Tibial nerve (tissue), 4 donors: ENCODE results near the gene KLHDC4. TPM values are rescaled to one million over a fixed set of nuclear protein-coding genes. Genes with fewer than 3 reads are reported as not detected.

Source experiments
- DNase-seq, 2 donors: peaks; one replicate each; pipeline ENCODE4 v3.0.0-alpha.2; 2019; ENCODE audit warnings: low spot score in 2 of 2
- H3K27ac ChIP-seq, 4 donors: fragments of 200-600 bp; sonication (generic) in 3 of 4; one replicate each; pipeline ENCODE4 v1.5.1; 2017 to 2019; ENCODE audit warnings: mild to moderate bottlenecking in 1 of 4
- H3K27me3 ChIP-seq, 2 donors: fragments of 200-600 bp; sonication (generic) in 1 of 2; one replicate each; pipeline versions ENCODE4 v1.5.1 to v1.6.0; 2017 to 2019
- H3K36me3 ChIP-seq, 3 donors: fragments of 200-600 bp; sonication (generic); one replicate each; pipeline ENCODE4 v1.5.1; 2018 to 2019
- H3K4me1 ChIP-seq, 4 donors: fragments of 200-600 bp; sonication (generic) in 3 of 4; one replicate each; pipeline ENCODE4 v1.5.1; 2017 to 2019
- H3K4me3 ChIP-seq, 4 donors: fragments of 200-600 bp; sonication (generic) in 3 of 4; one replicate each; pipeline ENCODE4 v1.5.1; 2017 to 2019; ENCODE audit warnings: mild to moderate bottlenecking in 1 of 4, moderate library complexity in 1 of 4
- H3K9me3 ChIP-seq, 4 donors: fragments of 200-600 bp; sonication (generic) in 3 of 4; one replicate each; pipeline ENCODE4 v1.5.1; 2017 to 2019
- CTCF ChIP-seq, 5 experiments: fragments of 200-600 bp in 3 of 5; fragments of 450-650 bp in 2 of 5; sonication (generic) in 3 of 5; IDR thresholded peaks; one replicate each; pipeline ENCODE4 v1.5.1; 2016 to 2019; ENCODE audit warnings: antibody characterized with exemption in 5 of 5, mild to moderate bottlenecking in 3 of 5, moderate library complexity in 2 of 5
- EP300 ChIP-seq, 2 donors: sonication (generic); formaldehyde crosslinking; IDR thresholded peaks; one replicate each; pipeline ENCODE4 v1.6.1; 2017; ENCODE audit warnings: antibody characterized with exemption in 2 of 2, mild to moderate bottlenecking in 1 of 2
- POLR2A ChIP-seq, 2 donors: fragments of 450-650 bp; IDR thresholded peaks; one replicate each; pipeline ENCODE4 v1.6.1; 2017; ENCODE audit warnings: antibody characterized with exemption in 2 of 2, mild to moderate bottlenecking in 2 of 2, moderate library complexity in 2 of 2
- WGBS, 2 donors: methylation state at CpG; one replicate each; pipeline ENCODE4 v1.1.5; 2018; 5-methylcytosine and 5-hydroxymethylcytosine counted together
- total RNA-seq, 4 donors: library from RNA; depleted of rRNA; stranded (reverse); fragments of >200 nt; gene quantifications; one replicate each; pipeline ENCODE4 v1.1.0, GENCODE V29; 2016

KLHDC4 gene
- total RNA-seq, 4 donors from 2014 or later, result 26.9 to 61.5 (median 42.5) TPM

GRCh38 chr16:87697256-87697655 lies 68.5 kb downstream of the KLHDC4 start:
- Histone ChIP-seq H3K4me1 (peaks cover 0 to 4% (median 1%) of the 10 kb centered on the region in 4 donors), H3K4me3 (no peak overlapping the region), H3K36me3 (peaks cover 0 to 81% (median 0%) of the 10 kb centered on the region in 3 donors), H3K9me3 (no peaks in the 10 kb centered on the region), H3K27me3 (no peaks in the 10 kb centered on the region), H3K27ac (no peak overlapping the region)
- 84 to 91% methylated on average over 21 of the region's 21 CpGs for WGBS, 2 donors
- DNase-seq, result no peak
- no peak for TF ChIP-seq CTCF (IDR thresholded peaks at IDR 0.05)
- TF ChIP-seq EP300 (IDR thresholded peaks at IDR 0.05), result no peak
- TF ChIP-seq POLR2A (IDR thresholded peaks at IDR 0.05), result no peak

- WGBS, 2 donors, result 63 to 74% methylated on average over 16 to 18 of the region's 18 CpGs
- Histone ChIP-seq H3K27ac (no peak overlapping the region), H3K4me3 (no peak overlapping the region), H3K36me3 (peaks cover 0 to 76% (median 0%) of the 10 kb centered on the region in 3 donors), H3K27me3 (no peaks in the 10 kb centered on the region), H3K9me3 (no peaks in the 10 kb centered on the region), H3K4me1 (no peaks in the 10 kb centered on the region)
- TF ChIP-seq CTCF (IDR thresholded peaks at IDR 0.05) (no peak), EP300 (IDR thresholded peaks at IDR 0.05) (no peak), POLR2A (IDR thresholded peaks at IDR 0.05) (no peak)
- no peak for DNase-seq
Observed at GRCh38 chr16:87696726-87697125, 69.1 kb downstream of the KLHDC4 start.

DNA sequence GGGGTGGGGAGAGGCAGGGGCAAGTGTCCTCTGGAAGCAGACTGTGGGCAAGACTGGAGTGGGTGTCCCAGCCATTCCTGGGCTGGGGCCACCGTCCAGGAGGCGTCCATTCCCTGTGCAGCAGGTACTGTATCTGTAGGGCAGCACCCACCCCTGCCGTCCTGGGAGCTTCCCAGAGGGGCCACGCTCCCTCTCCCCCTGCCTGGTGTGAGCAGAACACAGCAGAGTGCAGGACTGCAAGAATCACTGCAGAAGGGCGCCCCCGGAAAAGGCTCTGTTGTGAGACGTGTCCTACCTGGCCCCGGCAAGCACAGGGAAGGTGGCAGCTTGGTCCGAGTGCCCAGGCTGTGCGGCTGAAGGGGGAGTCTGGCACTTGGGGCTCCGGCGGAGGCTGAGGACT lies 70.3 kb downstream of the KLHDC4 start:
- WGBS, 2 donors, result 78 to 83% methylated on average over 6 of the region's 12 CpGs
- H3K9me3 ChIP-seq, result no peaks in the 10 kb centered on the region
- no peak for DNase-seq
- no peak overlapping the region for H3K4me3 ChIP-seq
- H3K4me1 ChIP-seq, result no peaks in the 10 kb centered on the region
- H3K36me3 ChIP-seq, result peaks cover 0 to 64% (median 0%) of the 10 kb centered on the region in 3 donors
- H3K27me3 ChIP-seq, result peaks cover 0 to 8% of the 10 kb centered on the region in 2 donors
- H3K27ac ChIP-seq, result no peak overlapping the region
- no peak for TF ChIP-seq CTCF (IDR thresholded peaks at IDR 0.05)
- TF ChIP-seq EP300 (IDR thresholded peaks at IDR 0.05), result no peak
- TF ChIP-seq POLR2A (IDR thresholded peaks at IDR 0.05), result no peak

DNA sequence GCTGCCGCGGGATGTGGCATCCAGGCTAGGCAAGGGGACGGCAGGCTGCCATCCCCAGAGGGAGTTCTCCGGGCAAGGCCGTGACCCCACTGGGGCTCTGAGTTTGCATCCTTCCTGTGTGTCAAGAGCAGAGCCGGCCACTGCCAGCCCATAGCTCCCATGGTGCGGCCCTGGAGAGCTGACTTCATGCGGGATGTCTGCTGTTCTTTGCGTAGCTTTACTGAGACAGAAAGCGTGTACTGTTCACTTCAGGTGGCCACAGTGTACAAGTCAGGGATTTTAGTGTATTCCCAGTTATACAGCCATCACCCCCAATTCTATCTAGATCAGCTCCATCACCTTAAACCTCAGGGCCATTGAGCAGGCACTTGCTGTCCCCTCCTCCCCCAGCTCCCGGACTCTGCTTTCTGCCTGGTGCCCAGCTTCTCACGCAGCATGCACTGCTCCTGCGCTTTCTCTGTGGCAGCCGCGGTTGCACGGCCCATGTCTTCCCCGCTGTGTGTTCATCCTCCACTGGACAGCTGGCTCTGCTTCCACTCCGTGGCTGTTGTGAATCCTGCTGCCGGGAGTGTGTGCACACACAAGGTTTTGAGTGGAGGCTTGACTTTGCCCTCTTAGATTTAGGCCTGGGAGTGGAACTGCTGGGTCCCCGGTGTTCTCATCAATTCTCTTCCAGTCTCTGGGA lies 71.2 kb downstream of the KLHDC4 start:
- TF ChIP-seq CTCF (IDR thresholded peaks at IDR 0.05), result no peak
- no peak for TF ChIP-seq POLR2A (IDR thresholded peaks at IDR 0.05)
- Histone ChIP-seq H3K27me3 (peaks cover 0 to 14% of the 10 kb centered on the region in 2 donors), H3K9me3 (no peaks in the 10 kb centered on the region), H3K4me1 (no peaks in the 10 kb centered on the region), H3K36me3 (peaks cover 0 to 55% (median 0%) of the 10 kb centered on the region in 3 donors), H3K27ac (no peak overlapping the region), H3K4me3 (no peak overlapping the region)
- no peak for DNase-seq
- WGBS, 2 donors, result 82 to 88% methylated on average over 18 to 19 of the region's 20 CpGs

GRCh38 chr16:87693827-87694226 lies 72.0 kb downstream of the KLHDC4 start:
- no peak for DNase-seq
- H3K27me3 ChIP-seq, result peaks cover 0 to 14% of the 10 kb centered on the region in 2 donors
- H3K4me3 ChIP-seq, result no peak overlapping the region
- no peak for TF ChIP-seq CTCF (IDR thresholded peaks at IDR 0.05)
- no peak for TF ChIP-seq POLR2A (IDR thresholded peaks at IDR 0.05)
- TF ChIP-seq EP300 (IDR thresholded peaks at IDR 0.05), result no peak
- no peak overlapping the region for H3K27ac ChIP-seq
- 90% methylated on average over 16 of the region's 16 CpGs for WGBS, 2 donors
- H3K36me3 ChIP-seq, result peaks cover 0 to 47% (median 0%) of the 10 kb centered on the region in 3 donors
- no peaks in the 10 kb centered on the region for H3K9me3 ChIP-seq
- H3K4me1 ChIP-seq, result no peaks in the 10 kb centered on the region
